ENCODE data around the gene MBD2.

Gene MBD2

GRCh38 chr18:54148151-54148550 lies 76.3 kb downstream of the MBD2 start:
- H3K27me3 ChIP-seq (replicated peaks; ENCODE audit: control insufficient read depth, insufficient read depth, low read length) = no peaks in the 10 kb centered on the region
- H3K9ac ChIP-seq (ENCODE audit: low read length) = peak overlapping the region; percentile 68
- DNase-seq (ENCODE audit: low read depth) = no peak
- H3K4me3 ChIP-seq (ENCODE audit: low read length) = no peak overlapping the region
- H3K36me3 ChIP-seq (ENCODE audit: control insufficient read depth, insufficient read depth, low read length, severe bottlenecking) = peaks cover 6% of the 10 kb centered on the region
- H3K4me1 ChIP-seq (ENCODE audit: control insufficient read depth, insufficient read depth, low read length) = peaks cover 35% of the 10 kb centered on the region
- peaks cover 7% of the 10 kb centered on the region for H3K9me3 ChIP-seq (ENCODE audit: control insufficient read depth, low read length)

GRCh38 chr18:54147439-54147838 lies 77.0 kb downstream of the MBD2 start:
- DNase-seq (ENCODE audit: low read depth) = no peak
- no peak overlapping the region for H3K9ac ChIP-seq (ENCODE audit: low read length)
- no peak overlapping the region for H3K4me3 ChIP-seq (ENCODE audit: low read length)
- H3K27me3 ChIP-seq (replicated peaks; ENCODE audit: control insufficient read depth, insufficient read depth, low read length) = no peaks in the 10 kb centered on the region
- H3K9me3 ChIP-seq (ENCODE audit: control insufficient read depth, low read length) = peaks cover 8% of the 10 kb centered on the region
- H3K36me3 ChIP-seq (ENCODE audit: control insufficient read depth, insufficient read depth, low read length, severe bottlenecking) = peaks cover 5% of the 10 kb centered on the region
- H3K4me1 ChIP-seq (ENCODE audit: control insufficient read depth, insufficient read depth, low read length) = peaks cover 35% of the 10 kb centered on the region

GRCh38 chr18:54141041-54141608 lies 83.3 kb downstream of the MBD2 start:
- no peak overlapping the region for H3K9ac ChIP-seq (ENCODE audit: low read length)
- peaks cover 13% of the 10 kb centered on the region for H3K4me1 ChIP-seq (ENCODE audit: control insufficient read depth, insufficient read depth, low read length)
- DNase-seq (ENCODE audit: low read depth) = no peak
- H3K27me3 ChIP-seq (replicated peaks; ENCODE audit: control insufficient read depth, insufficient read depth, low read length) = no peaks in the 10 kb centered on the region
- no peak overlapping the region for H3K4me3 ChIP-seq (ENCODE audit: low read length)
- H3K36me3 ChIP-seq (ENCODE audit: control insufficient read depth, insufficient read depth, low read length, severe bottlenecking) = no peaks in the 10 kb centered on the region
- H3K9me3 ChIP-seq (ENCODE audit: control insufficient read depth, low read length) = peaks cover 11% of the 10 kb centered on the region

GRCh38 chr18:54140641-54141040 lies 83.8 kb downstream of the MBD2 start:
- Histone ChIP-seq H3K4me1 (ENCODE audit: control insufficient read depth, insufficient read depth, low read length) (peaks cover 13% of the 10 kb centered on the region), H3K4me3 (ENCODE audit: low read length) (no peak overlapping the region), H3K9me3 (ENCODE audit: control insufficient read depth, low read length) (peaks cover 11% of the 10 kb centered on the region), H3K36me3 (ENCODE audit: control insufficient read depth, insufficient read depth, low read length, severe bottlenecking) (no peaks in the 10 kb centered on the region), H3K9ac (ENCODE audit: low read length) (no peak overlapping the region), H3K27me3 (replicated peaks; ENCODE audit: control insufficient read depth, insufficient read depth, low read length) (no peaks in the 10 kb centered on the region)
- no peak for DNase-seq (ENCODE audit: low read depth)

DNA sequence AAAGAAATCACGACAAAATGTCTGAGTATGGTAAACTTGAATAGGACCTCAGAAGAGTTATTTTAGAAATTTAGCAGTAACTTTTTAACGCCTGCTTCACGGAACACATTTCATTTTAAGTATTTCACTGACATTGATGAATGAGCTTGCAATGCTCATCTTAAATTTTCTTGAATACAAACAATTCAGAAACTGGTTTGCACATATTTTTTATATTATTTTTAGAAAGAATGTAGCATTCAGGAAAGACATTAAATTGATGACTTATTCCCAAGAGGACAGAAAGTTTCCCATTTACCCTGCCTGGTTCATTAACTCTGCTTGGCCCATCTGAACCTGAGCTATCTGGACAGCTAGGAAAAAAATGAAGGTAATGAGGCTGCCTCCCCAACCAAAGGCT lies 89.3 kb downstream of the MBD2 start:
- no peak for DNase-seq (ENCODE audit: low read depth)

DNA sequence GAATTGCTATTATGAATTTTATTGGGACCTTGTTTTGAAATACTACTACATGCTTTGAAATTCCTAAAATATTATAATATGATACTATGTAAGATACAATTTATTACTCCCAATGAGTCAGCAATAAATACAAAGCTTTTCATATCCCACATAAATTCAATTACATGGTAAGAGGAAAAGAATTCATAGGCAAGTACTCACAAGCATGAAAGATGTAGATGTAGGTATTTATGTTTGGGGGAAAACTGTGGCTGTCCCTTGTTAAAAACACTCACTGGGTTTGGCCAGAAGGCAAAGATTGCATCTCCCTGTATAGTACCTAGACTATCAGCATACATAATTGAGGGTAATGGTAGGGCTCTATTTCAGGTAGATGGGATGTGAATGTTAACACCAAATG lies 90.4 kb downstream of the MBD2 start:
- H3K36me3 ChIP-seq (ENCODE audit: control insufficient read depth, insufficient read depth, low read length, severe bottlenecking) = no peaks in the 10 kb centered on the region
- H3K9ac ChIP-seq (ENCODE audit: low read length) = no peak overlapping the region
- DNase-seq (ENCODE audit: low read depth) = no peak
- H3K27me3 ChIP-seq (replicated peaks; ENCODE audit: control insufficient read depth, insufficient read depth, low read length) = no peaks in the 10 kb centered on the region
- peaks cover under 1% of the 10 kb centered on the region for H3K9me3 ChIP-seq (ENCODE audit: control insufficient read depth, low read length)
- H3K4me3 ChIP-seq (ENCODE audit: low read length) = no peak overlapping the region
- H3K4me1 ChIP-seq (ENCODE audit: control insufficient read depth, insufficient read depth, low read length) = peaks cover 5% of the 10 kb centered on the region

More for the DNA sequence above, 89.3 kb downstream of the MBD2 start:
- peaks cover 5% of the 10 kb centered on the region for H3K4me1 ChIP-seq (ENCODE audit: control insufficient read depth, insufficient read depth, low read length)
- no peak overlapping the region for H3K9ac ChIP-seq (ENCODE audit: low read length)
- no peaks in the 10 kb centered on the region for H3K36me3 ChIP-seq (ENCODE audit: control insufficient read depth, insufficient read depth, low read length, severe bottlenecking)
- no peak overlapping the region for H3K4me3 ChIP-seq (ENCODE audit: low read length)
- H3K27me3 ChIP-seq (replicated peaks; ENCODE audit: control insufficient read depth, insufficient read depth, low read length) = no peaks in the 10 kb centered on the region
- H3K9me3 ChIP-seq (ENCODE audit: control insufficient read depth, low read length) = peaks cover 2% of the 10 kb centered on the region

- H3K9ac ChIP-seq (ENCODE audit: low read length) = no peak overlapping the region
- DNase-seq (ENCODE audit: low read depth) = peak; percentile 26
- H3K36me3 ChIP-seq (ENCODE audit: control insufficient read depth, insufficient read depth, low read length, severe bottlenecking) = no peaks in the 10 kb centered on the region
- H3K9me3 ChIP-seq (ENCODE audit: control insufficient read depth, low read length) = no peaks in the 10 kb centered on the region
- peaks cover 5% of the 10 kb centered on the region for H3K4me1 ChIP-seq (ENCODE audit: control insufficient read depth, insufficient read depth, low read length)
- H3K27me3 ChIP-seq (replicated peaks; ENCODE audit: control insufficient read depth, insufficient read depth, low read length) = no peaks in the 10 kb centered on the region
- no peak overlapping the region for H3K4me3 ChIP-seq (ENCODE audit: low read length)
These were observed 93.8 kb downstream of the MBD2 start for GRCh38 chr18:54130631-54131030.

- peak; percentile 34 for DNase-seq (ENCODE audit: low read depth)
- H3K9ac ChIP-seq (ENCODE audit: low read length) = no peak overlapping the region
- H3K4me1 ChIP-seq (ENCODE audit: control insufficient read depth, insufficient read depth, low read length) = peaks cover 5% of the 10 kb centered on the region
- no peak overlapping the region for H3K4me3 ChIP-seq (ENCODE audit: low read length)
- H3K36me3 ChIP-seq (ENCODE audit: control insufficient read depth, insufficient read depth, low read length, severe bottlenecking) = no peaks in the 10 kb centered on the region
- H3K27me3 ChIP-seq (replicated peaks; ENCODE audit: control insufficient read depth, insufficient read depth, low read length) = no peaks in the 10 kb centered on the region
- H3K9me3 ChIP-seq (ENCODE audit: control insufficient read depth, low read length) = no peaks in the 10 kb centered on the region
These were observed 94.3 kb downstream of the MBD2 start for GRCh38 chr18:54130177-54130576.

DNA sequence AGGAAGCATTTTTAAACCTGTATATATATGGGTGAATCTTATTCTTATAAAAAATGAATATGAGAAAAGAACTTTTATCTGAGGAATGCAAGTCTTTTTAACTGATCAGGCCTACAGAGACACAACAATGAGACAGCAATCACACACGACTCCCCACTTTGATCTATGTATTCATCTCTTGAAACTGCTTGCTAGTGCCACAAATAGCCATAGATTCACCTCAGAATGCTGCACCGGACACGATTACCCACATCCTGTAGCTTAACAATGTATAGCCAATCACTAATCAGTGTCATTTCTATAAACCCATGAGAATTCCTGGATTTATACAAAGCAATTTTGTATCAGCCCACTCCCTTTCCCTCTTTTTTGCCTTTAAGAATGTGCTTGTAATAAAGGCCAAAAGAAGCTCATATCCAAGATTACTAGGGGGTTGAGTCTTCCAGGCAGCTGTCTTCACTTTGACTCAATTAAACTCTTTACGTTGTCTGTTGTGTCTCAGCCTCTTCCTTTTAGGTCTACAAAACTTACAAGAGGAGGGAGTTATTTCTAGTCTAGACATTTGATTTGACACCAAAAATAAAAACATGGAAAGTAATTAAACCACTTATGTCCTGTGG lies 94.9 kb downstream of the MBD2 start:
- Histone ChIP-seq H3K4me3 (ENCODE audit: low read length) (no peak overlapping the region), H3K4me1 (ENCODE audit: control insufficient read depth, insufficient read depth, low read length) (peaks cover 5% of the 10 kb centered on the region), H3K9me3 (ENCODE audit: control insufficient read depth, low read length) (no peaks in the 10 kb centered on the region), H3K9ac (ENCODE audit: low read length) (no peak overlapping the region), H3K36me3 (ENCODE audit: control insufficient read depth, insufficient read depth, low read length, severe bottlenecking) (no peaks in the 10 kb centered on the region), H3K27me3 (replicated peaks; ENCODE audit: control insufficient read depth, insufficient read depth, low read length) (no peaks in the 10 kb centered on the region)
- no peak for DNase-seq (ENCODE audit: low read depth)

DNA sequence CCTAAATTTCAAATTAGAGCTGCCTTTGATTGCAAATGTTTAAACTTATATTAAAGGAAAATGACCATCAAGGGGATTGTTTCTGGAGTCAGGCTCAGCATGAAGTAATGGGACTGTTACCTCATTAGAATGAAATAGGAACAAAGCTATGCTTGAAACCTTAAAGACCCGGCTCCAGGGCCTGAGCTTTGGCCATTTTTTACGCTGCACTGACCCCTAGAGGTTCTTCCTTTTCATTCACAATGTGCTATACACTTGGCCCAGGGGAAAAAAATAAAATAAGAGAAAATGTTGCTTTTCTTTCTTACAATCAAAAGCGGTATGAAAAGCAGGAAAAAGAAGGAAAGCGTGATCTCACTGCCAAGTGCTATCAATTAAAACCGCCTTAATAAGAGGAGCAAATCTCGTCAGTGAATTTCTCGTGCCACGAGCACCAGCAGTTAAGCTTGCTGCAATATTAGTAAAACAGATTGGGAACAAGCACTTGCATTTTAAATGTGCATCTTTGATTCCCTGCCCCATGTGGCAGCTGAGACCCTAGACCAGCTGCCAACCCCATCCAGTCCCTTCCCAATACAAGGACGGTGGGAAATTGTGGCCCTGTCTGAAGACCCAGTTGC lies 96.6 kb downstream of the MBD2 start:
- H3K9ac ChIP-seq (ENCODE audit: low read length) = no peak overlapping the region
- H3K9me3 ChIP-seq (ENCODE audit: control insufficient read depth, low read length) = no peaks in the 10 kb centered on the region
- H3K4me3 ChIP-seq (ENCODE audit: low read length) = no peak overlapping the region
- H3K36me3 ChIP-seq (ENCODE audit: control insufficient read depth, insufficient read depth, low read length, severe bottlenecking) = no peaks in the 10 kb centered on the region
- no peaks in the 10 kb centered on the region for H3K27me3 ChIP-seq (replicated peaks; ENCODE audit: control insufficient read depth, insufficient read depth, low read length)
- peak; percentile 87 for DNase-seq (ENCODE audit: low read depth)
- H3K4me1 ChIP-seq (ENCODE audit: control insufficient read depth, insufficient read depth, low read length) = peaks cover 5% of the 10 kb centered on the region

DNA sequence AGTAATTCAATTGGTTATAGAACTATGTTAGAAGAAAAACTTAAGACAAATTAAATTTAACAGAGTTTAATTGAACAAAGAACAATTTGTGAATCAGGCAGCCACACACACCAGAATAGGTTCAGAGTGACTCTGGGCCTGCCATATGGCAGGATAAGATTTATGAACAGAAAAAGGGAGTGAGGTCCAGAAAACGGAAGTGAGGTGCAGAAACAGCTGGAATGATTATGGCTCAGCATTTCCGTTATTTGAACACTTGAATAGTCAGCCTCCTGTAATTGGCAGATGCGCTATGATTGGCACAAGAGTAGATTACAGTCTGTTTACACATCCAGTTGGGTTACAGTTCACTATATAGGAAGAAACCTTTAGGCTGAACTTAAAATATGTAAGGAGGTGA lies 99.0 kb downstream of the MBD2 start:
- Histone ChIP-seq H3K9me3 (ENCODE audit: control insufficient read depth, low read length) (no peaks in the 10 kb centered on the region), H3K4me3 (ENCODE audit: low read length) (no peak overlapping the region), H3K36me3 (ENCODE audit: control insufficient read depth, insufficient read depth, low read length, severe bottlenecking) (no peaks in the 10 kb centered on the region), H3K4me1 (ENCODE audit: control insufficient read depth, insufficient read depth, low read length) (peaks cover 2% of the 10 kb centered on the region), H3K9ac (ENCODE audit: low read length) (no peak overlapping the region), H3K27me3 (replicated peaks; ENCODE audit: control insufficient read depth, insufficient read depth, low read length) (no peaks in the 10 kb centered on the region)
- no peak for DNase-seq (ENCODE audit: low read depth)

Data from adipocyte (in vitro differentiated cells).